GM12878 (cell line): ENCODE data around the gene MRM1.

Experiments
- EP300 ChIP-seq, 2 experiments: fragments of 150-350 bp in 1 of 2; IDR thresholded peaks; 2 replicates each; pipeline ENCODE4 v1.6.1; 2011 to 2012; ENCODE audit warnings: low read depth in 2 of 2, low read length in 2 of 2, borderline replicate concordance in 1 of 2, improper control_type of control experiment in 1 of 2, inconsistent platforms in 1 of 2; ENCODE audit not compliant: control insufficient read depth in 1 of 2
- EZH2 ChIP-seq: IDR thresholded peaks from 2 replicates; pipeline ENCODE4 v1.6.1; 2012; ENCODE audit warnings: low read depth, mild to moderate bottlenecking, control low read depth, inconsistent platforms, low read length, borderline replicate concordance; ENCODE audit not compliant: control insufficient read depth
- GABPA ChIP-seq: IDR thresholded peaks from 2 replicates; pipeline ENCODE4 v1.6.1; 2014; ENCODE audit warnings: antibody characterized with exemption, low read depth, mild to moderate bottlenecking, inconsistent platforms
- GATAD2B ChIP-seq: fragments of 450-650 bp; conservative IDR thresholded peaks from 2 replicates; pipeline ENCODE4 v1.6.1; 2017; ENCODE audit warnings: low read depth, mild to moderate bottlenecking, moderate library complexity
- IRF4 ChIP-seq: IDR thresholded peaks from 2 replicates; pipeline ENCODE4 v1.6.1; 2011; ENCODE audit warnings: low read depth, low read length
- NFIC ChIP-seq: IDR thresholded peaks from 2 replicates; pipeline ENCODE4 v1.6.1; 2012; ENCODE audit warnings: low read depth, mild to moderate bottlenecking, inconsistent platforms, low read length, moderate library complexity
- RAD21 ChIP-seq: IDR thresholded peaks from 2 replicates; pipeline ENCODE4 v1.6.1; 2011; ENCODE audit warnings: mild to moderate bottlenecking, low read depth, low read length, moderate library complexity; ENCODE audit not compliant: insufficient read depth
- SIX5 ChIP-seq: IDR thresholded peaks from 2 replicates; pipeline ENCODE4 v1.6.1; 2011; ENCODE audit warnings: mild to moderate bottlenecking, low read depth, low read length, moderate library complexity; ENCODE audit not compliant: severe bottlenecking
- TAF1 ChIP-seq: IDR thresholded peaks from 2 replicates; pipeline ENCODE4 v1.6.1; 2011; ENCODE audit warnings: mild to moderate bottlenecking, low read depth, low read length, borderline replicate concordance
- TCF12 ChIP-seq: IDR thresholded peaks from 2 replicates; pipeline ENCODE4 v1.6.1; 2011; ENCODE audit warnings: low read depth, mild to moderate bottlenecking, low read length
- TCF7 ChIP-seq: IDR thresholded peaks from 2 replicates; pipeline ENCODE4 v1.6.1; 2014; ENCODE audit warnings: antibody characterized with exemption, borderline replicate concordance
- ZBED1 ChIP-seq: IDR thresholded peaks from 2 replicates; pipeline ENCODE4 v1.6.1; 2016; ENCODE audit warnings: borderline replicate concordance
- TF ChIP-seq, protein P1 (sequence below), 3 experiments: IDR thresholded peaks in 2 of 3; conservative IDR thresholded peaks in 1 of 3; 2 replicates each; pipeline ENCODE4 v1.5.1; 2011; ENCODE audit warnings: low read depth in 3 of 3, low read length in 3 of 3, mild to moderate bottlenecking in 3 of 3, control low read depth in 2 of 3, moderate library complexity in 2 of 3, inconsistent platforms in 1 of 3, mixed read lengths in 1 of 3; ENCODE audit not compliant: control insufficient read depth in 2 of 3, insufficient read depth in 1 of 3; ENCODE audit errors: extremely low read depth in 1 of 3
- TF ChIP-seq, protein P2 (sequence below): fragments of 450-650 bp; IDR thresholded peaks from 2 replicates; pipeline ENCODE4 v1.6.1; 2017; ENCODE audit warnings: low read depth, mild to moderate bottlenecking, moderate library complexity

- TF ChIP-seq TCF12 (no peak), GATAD2B (no peak), RAD21 (no peak), TAF1 (no peak), GABPA (no peak), SIX5 (no peak), ZBED1 (no peak), EP300 (IDR thresholded peaks at IDR 0.05; ENCODE audit: borderline replicate concordance in 1 of 2, control insufficient read depth in 1 of 2, low read depth in 2 of 2, low read length in 2 of 2) (no peak), IRF4 (no peak), TCF7 (no peak), EZH2 (no peak), NFIC (no peak)
- TF ChIP-seq, protein P1, sequence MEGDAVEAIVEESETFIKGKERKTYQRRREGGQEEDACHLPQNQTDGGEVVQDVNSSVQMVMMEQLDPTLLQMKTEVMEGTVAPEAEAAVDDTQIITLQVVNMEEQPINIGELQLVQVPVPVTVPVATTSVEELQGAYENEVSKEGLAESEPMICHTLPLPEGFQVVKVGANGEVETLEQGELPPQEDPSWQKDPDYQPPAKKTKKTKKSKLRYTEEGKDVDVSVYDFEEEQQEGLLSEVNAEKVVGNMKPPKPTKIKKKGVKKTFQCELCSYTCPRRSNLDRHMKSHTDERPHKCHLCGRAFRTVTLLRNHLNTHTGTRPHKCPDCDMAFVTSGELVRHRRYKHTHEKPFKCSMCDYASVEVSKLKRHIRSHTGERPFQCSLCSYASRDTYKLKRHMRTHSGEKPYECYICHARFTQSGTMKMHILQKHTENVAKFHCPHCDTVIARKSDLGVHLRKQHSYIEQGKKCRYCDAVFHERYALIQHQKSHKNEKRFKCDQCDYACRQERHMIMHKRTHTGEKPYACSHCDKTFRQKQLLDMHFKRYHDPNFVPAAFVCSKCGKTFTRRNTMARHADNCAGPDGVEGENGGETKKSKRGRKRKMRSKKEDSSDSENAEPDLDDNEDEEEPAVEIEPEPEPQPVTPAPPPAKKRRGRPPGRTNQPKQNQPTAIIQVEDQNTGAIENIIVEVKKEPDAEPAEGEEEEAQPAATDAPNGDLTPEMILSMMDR (IDR thresholded peaks at IDR 0.05 in 2 of 3, conservative IDR thresholded peaks at IDR 0.05 in 1 of 3; ENCODE audit: control insufficient read depth in 2 of 3, extremely low read depth in 1 of 3, insufficient read depth in 1 of 3, low read depth in 3 of 3, low read length in 3 of 3), result no peak
- TF ChIP-seq, protein P2, sequence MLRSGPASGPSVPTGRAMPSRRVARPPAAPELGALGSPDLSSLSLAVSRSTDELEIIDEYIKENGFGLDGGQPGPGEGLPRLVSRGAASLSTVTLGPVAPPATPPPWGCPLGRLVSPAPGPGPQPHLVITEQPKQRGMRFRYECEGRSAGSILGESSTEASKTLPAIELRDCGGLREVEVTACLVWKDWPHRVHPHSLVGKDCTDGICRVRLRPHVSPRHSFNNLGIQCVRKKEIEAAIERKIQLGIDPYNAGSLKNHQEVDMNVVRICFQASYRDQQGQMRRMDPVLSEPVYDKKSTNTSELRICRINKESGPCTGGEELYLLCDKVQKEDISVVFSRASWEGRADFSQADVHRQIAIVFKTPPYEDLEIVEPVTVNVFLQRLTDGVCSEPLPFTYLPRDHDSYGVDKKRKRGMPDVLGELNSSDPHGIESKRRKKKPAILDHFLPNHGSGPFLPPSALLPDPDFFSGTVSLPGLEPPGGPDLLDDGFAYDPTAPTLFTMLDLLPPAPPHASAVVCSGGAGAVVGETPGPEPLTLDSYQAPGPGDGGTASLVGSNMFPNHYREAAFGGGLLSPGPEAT, result no peak
These were observed 29.6 kb downstream of the MRM1 start for GRCh38 chr17:36631022-36631421.
